Measurements from ENCODE around the gene VAMP8. TPM values are rescaled to one million over a fixed set of nuclear protein-coding genes. Genes with fewer than 3 reads are reported as not detected.
A peak's percentile ranks its signal among the peaks of the same experiment; 100 is the strongest.

VAMP8 gene
- total RNA-seq, 1 donor from 2014 or later = 51.0 TPM

DNA sequence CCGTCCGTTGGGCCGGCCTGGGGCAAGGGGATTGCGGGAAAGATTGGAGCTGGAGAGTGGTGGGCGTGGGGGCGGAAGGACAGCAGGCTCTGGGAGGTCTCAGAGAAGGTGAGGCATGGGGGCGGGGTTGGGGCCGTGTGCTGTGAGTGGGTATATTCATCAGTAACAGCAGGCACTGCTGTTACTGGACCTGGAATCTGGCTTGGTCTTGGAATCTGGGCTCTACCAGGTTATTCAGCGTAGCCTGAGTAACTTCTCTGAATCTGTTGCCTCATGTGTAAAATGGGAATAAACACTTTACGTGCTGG is 18.6 kb downstream of the VAMP8 start:
- Mint-ChIP-seq H3K36me3 (no peaks in the 10 kb centered on the region), H3K4me1 (peaks cover 20% of the 10 kb centered on the region), H3K27me3 (ENCODE audit: low read depth) (no peaks in the 10 kb centered on the region), H3K27ac (peak overlapping the region; percentile 95), H3K4me3 (peak overlapping the region; percentile 96), H3K9me3 (no peaks in the 10 kb centered on the region)
- TF ChIP-seq, protein P1, sequence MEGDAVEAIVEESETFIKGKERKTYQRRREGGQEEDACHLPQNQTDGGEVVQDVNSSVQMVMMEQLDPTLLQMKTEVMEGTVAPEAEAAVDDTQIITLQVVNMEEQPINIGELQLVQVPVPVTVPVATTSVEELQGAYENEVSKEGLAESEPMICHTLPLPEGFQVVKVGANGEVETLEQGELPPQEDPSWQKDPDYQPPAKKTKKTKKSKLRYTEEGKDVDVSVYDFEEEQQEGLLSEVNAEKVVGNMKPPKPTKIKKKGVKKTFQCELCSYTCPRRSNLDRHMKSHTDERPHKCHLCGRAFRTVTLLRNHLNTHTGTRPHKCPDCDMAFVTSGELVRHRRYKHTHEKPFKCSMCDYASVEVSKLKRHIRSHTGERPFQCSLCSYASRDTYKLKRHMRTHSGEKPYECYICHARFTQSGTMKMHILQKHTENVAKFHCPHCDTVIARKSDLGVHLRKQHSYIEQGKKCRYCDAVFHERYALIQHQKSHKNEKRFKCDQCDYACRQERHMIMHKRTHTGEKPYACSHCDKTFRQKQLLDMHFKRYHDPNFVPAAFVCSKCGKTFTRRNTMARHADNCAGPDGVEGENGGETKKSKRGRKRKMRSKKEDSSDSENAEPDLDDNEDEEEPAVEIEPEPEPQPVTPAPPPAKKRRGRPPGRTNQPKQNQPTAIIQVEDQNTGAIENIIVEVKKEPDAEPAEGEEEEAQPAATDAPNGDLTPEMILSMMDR (IDR thresholded peaks at IDR 0.05; ENCODE audit: unreplicated experiment) = no peak
- DNase-seq (ENCODE audit: low spot score in 2 of 2, unreplicated experiment in 2 of 2) = no peak

DNA sequence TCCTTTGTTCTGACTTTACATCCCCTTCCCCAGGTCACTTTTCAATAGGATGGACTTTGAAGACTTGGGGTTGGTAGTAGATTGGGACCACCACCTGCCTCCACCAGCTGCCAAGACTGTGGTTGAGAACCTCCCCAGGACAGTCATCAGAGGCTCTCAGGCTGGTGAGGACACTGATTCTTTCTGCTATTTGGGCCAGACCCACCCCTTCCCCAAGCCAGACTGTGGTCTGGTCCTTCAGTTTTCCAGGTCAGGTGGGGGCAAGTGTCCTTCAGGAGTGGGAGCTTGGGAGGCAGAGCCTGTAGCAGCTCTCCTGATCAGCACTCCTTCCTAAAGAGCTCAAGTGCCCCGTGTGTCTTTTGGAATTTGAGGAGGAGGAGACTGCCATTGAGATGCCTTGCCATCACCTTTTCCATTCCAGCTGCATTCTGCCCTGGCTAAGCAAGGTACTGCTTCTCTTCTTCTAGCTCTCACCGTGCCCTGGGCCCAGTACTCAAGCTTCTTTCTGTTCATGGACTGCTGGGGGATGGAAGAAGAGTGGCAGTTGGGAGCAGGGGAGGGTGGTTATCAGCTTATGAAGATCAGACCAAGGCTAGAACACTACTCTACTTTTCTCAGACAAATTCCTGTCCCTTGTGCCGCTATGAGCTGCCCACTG is 19.2 kb downstream of the VAMP8 start:
- TF ChIP-seq, protein P1 (IDR thresholded peaks at IDR 0.05; ENCODE audit: unreplicated experiment) = no peak
- no peaks in the 10 kb centered on the region for H3K36me3 Mint-ChIP-seq
- no peaks in the 10 kb centered on the region for H3K27me3 Mint-ChIP-seq (ENCODE audit: low read depth)
- DNase-seq (ENCODE audit: low spot score in 2 of 2, unreplicated experiment in 2 of 2) = no peak
- H3K9me3 Mint-ChIP-seq = no peaks in the 10 kb centered on the region
- no peak overlapping the region for H3K27ac Mint-ChIP-seq
- H3K4me3 Mint-ChIP-seq = peak overlapping the region; percentile 96
- peaks cover 22% of the 10 kb centered on the region for H3K4me1 Mint-ChIP-seq

DNA sequence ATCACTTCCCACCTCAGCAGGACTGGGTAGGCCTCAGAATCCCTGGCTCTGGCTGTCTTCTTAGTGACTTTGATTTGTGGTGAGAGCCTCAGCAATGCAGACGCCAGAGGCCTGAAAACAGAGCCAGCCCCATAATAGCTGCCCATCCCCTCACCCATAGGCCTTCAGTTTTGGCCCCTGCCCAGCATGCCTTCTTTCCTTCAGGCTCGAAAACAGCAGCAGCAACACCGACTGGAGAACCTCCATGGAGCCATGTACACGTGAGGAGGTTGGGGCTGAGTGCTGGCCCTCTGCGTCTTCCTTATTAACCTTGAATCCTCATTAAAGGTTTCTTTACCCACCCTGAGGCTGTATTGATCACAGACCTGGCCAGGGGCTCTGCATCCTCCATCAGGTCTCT is 19.9 kb downstream of the VAMP8 start:
- no peak overlapping the region for H3K27ac Mint-ChIP-seq
- TF ChIP-seq, protein P1 (IDR thresholded peaks at IDR 0.05; ENCODE audit: unreplicated experiment) = no peak
- peaks cover 24% of the 10 kb centered on the region for H3K4me1 Mint-ChIP-seq
- no peaks in the 10 kb centered on the region for H3K27me3 Mint-ChIP-seq (ENCODE audit: low read depth)
- peak overlapping the region; percentile 96 for H3K4me3 Mint-ChIP-seq
- H3K9me3 Mint-ChIP-seq = no peaks in the 10 kb centered on the region
- no peak for DNase-seq (ENCODE audit: low spot score in 2 of 2, unreplicated experiment in 2 of 2)
- no peaks in the 10 kb centered on the region for H3K36me3 Mint-ChIP-seq

DNA sequence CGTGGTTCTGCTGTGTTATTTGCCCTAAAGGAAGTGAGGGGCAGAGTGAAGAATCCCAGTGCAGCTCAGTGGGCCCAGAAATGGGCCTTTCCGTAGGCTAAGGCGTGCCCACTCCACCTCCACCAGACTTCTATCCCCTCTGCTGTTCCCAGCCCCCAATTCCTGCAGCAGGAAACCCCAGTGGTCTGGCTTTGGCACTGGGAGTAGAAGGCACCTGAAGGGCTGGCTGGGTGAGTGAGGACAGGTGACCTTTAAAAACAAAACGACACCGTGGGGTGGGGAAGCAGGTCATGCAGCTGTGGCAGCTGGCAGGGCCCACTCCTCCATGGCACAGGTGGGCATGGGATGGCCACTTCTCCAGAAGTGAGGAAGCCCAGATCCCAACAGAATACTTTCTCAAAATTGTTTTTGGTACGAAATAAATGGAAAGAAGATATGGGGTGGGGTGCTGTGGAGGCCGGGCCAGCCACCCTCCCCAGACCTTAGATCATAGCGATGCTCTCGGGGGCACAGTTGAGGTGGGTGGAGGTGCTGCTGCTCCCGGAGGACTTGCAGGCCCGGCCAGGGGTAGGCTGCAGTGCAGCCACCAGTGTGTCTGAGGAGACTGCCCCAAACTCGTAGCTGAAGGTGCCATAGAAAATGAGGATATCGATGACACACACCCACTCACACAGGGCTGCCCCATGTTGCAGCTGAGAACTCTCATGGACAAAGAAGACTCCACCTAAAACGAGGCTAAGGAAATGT is 21.4 kb downstream of the VAMP8 start:
- Mint-ChIP-seq H3K27ac (no peak overlapping the region), H3K36me3 (no peaks in the 10 kb centered on the region), H3K27me3 (ENCODE audit: low read depth) (no peaks in the 10 kb centered on the region), H3K4me1 (peaks cover 29% of the 10 kb centered on the region), H3K4me3 (no peak overlapping the region), H3K9me3 (no peaks in the 10 kb centered on the region)
- TF ChIP-seq, protein P1 (IDR thresholded peaks at IDR 0.05; ENCODE audit: unreplicated experiment) = no peak
- DNase-seq (ENCODE audit: low spot score in 2 of 2, unreplicated experiment in 2 of 2) = no peak

DNA sequence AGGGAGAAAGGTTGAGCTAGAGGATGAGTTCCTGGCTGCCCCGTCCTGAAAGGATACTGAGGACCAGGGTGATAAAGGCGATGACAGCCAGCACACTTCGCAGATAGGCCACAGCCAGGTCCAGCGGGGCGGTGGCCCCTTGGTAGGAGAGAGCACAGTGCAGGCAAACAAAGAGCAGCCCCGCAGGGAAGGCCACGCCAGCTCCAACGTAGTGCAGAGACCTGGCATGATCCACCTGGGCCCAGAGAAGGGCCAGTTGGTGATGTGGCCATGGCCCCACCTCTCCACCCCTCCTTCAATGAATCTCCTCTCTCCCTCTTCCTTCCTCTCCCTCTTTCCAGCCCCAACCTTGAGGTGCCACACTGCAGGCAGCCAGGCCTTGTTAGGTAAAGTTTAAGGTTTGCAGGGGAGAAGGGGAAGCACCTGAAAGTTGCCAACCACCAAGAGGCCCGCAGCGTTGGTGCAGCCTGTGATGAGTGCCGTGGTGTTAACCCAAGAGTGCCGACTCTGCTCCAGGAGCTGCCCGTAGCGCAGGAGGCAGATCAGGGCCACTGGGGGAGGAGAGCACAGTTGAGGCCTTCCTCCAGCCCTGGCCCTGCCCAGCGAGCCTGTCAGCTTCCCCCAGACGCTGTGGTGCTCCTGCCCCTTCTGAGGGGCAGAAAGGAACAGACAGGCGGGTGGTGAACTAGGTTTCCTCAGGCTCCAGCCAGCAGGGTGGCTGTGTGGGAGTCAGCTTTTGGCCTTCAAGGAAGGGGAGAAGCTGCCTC is 22.3 kb downstream of the VAMP8 start:
- H3K27ac Mint-ChIP-seq = no peak overlapping the region
- H3K9me3 Mint-ChIP-seq = no peaks in the 10 kb centered on the region
- no peak for DNase-seq (ENCODE audit: low spot score in 2 of 2, unreplicated experiment in 2 of 2)
- H3K27me3 Mint-ChIP-seq (ENCODE audit: low read depth) = no peaks in the 10 kb centered on the region
- H3K4me1 Mint-ChIP-seq = peaks cover 29% of the 10 kb centered on the region
- TF ChIP-seq, protein P1 (IDR thresholded peaks at IDR 0.05; ENCODE audit: unreplicated experiment) = no peak
- no peaks in the 10 kb centered on the region for H3K36me3 Mint-ChIP-seq
- H3K4me3 Mint-ChIP-seq = no peak overlapping the region

Measured in mesothelial cell of epicardium (in vitro differentiated cells).